ENCODE data around the gene GH2.
"Not testable (repeated sequence)": the region's sequence is repeated elsewhere in the genome, so short reads cannot be mapped to it uniquely, and the experiment has no call there.

Gene GH2

DNA sequence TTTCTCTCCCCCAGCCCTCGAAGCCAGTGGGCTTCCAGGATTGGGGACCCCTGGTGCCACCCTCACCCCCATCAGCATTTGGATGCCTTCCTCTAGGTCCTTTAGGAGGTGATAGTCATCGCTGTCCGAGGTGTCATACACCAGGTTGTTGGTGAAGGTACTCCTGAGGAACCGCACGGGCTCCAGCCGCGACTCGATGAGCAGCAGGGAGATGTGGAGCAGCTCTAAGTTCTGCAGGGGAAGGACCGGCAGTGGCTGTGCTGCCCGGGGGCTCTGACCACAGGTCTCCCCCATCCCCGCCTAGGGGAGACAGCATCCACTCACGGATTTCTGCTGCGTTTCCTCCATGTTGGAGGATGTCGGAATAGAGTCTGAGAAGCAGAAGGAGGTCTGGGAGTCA lies 28.4 kb upstream of the GH2 start:
- DNase-seq = no peak

DNA sequence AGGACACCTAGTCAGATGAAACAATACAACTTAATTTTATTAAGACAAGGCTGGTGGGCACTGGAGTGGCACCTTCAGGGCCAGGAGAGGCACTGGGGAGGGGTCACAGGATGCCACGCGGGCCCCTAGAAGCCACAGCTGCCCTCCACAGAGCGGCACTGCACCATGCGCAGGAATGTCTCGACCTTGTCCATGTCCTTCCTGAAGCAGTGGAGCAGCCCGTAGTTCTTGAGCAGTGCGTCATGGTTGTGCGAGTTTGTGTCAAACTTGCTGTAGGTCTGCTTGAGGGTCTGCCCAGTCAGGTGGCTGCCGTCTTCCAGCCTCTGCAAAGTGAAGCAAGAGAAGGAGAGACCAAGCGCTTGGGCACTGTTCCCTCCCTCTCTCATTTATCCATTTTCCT lies 27.8 kb upstream of the GH2 start:
- DNase-seq = not testable (repeated sequence)

DNA sequence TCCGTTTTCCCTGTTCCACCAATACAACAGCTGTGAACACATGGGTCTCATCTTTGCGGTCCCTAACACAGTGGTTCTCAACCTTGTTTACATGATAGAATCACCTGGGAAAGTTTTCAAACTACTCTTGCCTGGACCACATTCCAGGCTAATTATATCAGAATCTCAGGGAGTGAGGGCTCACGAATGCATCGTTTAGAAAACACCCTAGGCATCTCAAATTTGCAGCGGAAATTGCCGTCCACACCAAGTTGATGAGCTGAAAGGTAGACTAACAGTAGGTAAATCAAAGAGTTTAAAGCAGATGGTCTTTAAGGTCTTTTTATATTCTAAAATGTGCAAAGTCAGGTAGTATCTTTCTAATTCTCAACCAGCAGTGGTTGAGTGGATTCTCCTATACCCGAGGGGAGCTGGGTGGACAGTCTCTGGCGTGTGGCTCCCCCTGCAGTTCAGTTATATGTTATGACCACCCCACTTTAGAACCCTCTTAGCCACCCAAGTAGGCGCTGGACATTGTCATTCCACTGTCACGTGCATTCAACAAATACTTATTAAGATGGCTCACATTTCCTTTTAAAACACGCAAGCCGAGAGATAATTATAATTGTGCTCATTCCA lies 25.5 kb upstream of the GH2 start:
- DNase-seq = not testable (repeated sequence)

DNA sequence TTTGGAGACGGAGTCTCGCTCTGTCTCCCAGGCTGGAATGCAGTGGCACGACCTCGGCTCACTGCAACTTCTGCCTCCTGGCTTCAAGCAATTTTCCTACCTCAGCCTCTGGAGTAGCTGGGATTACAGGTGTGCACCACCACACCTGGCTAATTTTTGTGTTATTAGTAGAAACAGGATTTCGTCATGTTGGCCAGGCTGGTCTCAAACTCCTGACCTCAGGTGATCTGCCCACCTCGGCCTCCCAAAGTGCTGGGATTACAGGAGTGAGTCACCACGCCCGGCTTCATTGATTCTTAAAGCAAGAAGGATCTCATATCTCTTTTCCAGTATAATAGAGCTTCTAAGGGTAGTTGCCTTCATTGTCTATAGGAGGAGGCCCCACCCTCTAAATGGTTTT lies 23.1 kb upstream of the GH2 start:
- DNase-seq = not testable (repeated sequence)

GRCh38 chr17:63903787-63904201 lies 22.1 kb upstream of the GH2 start:
- DNase-seq = not testable (repeated sequence)

GRCh38 chr17:63901971-63902370 lies 20.2 kb upstream of the GH2 start:
- not testable (repeated sequence) for DNase-seq

DNA sequence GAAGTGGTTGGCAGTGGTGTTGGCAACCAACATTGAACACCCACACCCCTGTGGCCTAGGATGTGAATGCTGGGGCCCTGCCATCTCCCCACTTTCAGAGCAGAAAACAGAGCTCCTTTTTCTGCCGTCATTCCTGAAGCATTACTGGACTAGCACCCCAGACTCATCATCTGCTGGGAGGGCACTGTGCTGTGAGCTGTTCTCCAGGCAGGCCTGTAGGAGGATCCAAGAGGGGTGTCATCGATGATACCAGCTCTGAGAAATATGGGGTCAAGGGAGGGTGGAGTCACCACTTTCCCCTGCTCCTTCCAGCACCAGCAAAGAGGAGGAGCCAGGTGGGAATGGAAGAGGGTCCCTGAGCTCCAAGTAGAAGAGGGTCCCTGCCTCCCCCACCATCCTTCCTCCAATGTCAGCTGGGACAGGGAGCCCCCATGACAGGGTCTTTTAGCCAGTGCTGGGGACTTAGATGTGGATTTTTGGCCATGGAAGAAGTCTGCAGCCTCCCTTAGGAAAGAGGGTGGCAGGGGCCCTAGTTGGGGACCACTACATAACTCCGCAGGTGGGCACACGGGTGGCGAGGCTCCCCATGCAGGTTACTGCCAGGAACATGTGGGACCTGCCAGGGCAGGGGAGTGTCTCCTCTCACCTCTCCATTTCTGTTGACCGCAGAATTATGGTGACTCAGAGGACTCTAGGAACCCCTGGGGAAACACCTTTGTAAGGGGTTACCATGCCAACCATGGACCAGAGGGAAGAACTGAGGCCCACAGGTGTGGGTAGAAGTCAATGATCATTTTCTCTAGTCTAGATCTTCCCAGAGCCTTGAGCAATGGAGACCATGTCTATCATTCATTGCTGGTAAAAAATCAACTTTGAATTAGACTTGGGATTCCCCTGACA lies 17.4 kb upstream of the GH2 start:
- DNase-seq = not testable (repeated sequence)

- not testable (repeated sequence) for DNase-seq
Measured at GRCh38 chr17:63896524-63897354, 15.0 kb upstream of the GH2 start, which contains the start of gene CSH1. CSH1 (minus strand) TSS chr17:63896574; CDS start chr17:63896511, 63 bp downstream.

DNA sequence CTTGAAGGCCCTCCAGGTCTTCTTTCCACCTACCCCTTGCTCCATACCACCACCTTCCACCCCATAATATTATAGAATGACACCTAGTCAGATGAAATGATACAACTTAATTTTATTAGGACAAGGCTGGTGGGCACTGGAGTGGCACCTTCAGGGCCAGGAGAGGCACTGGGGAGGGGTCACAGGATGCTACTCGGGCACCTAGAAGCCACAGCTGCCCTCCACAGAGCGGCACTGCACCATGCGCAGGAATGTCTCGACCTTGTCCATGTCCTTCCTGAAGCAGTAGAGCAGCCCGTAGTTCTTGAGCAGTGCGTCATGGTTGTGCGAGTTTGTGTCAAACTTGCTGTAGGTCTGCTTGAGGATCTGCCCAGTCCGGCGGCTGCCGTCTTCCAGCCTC lies 13.1 kb upstream of the GH2 start:
- DNase-seq = not testable (repeated sequence)

GRCh38 chr17:63894021-63894420 lies 12.3 kb upstream of the GH2 start:
- not testable (repeated sequence) for DNase-seq

DNA sequence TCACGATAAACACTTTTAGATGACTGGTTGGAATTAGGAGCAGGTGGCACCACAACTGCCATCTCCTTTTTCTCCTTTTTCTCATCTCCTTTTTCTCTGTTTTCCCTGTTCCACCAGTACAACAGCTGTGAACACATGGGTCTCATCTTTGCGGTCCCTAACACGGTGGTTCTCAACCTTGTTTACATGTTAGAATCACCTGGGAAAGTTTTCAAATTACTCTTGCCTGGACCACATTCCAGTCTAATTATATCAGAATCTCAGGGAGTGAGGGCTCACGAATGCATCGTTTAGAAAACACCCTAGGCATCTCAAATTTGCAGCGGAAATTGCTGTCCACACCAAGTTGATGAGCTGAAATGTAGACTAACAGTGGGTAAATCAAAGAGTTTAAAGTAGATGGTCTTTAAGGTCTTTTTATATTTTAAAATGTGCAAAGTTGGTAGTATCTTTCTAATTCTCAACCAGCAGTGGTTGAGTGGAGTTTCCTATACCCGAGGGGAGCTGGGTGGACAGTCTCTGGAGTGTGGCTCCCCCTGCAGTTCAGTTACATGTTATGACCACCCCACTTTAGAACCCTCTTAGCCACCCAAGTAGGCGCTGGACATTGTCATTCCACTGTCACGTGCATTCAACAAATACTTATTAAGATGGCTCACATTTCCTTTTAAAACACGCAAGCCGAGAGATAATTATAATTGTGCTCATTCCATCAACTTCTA lies 10.7 kb upstream of the GH2 start:
- not testable (repeated sequence) for DNase-seq

DNA sequence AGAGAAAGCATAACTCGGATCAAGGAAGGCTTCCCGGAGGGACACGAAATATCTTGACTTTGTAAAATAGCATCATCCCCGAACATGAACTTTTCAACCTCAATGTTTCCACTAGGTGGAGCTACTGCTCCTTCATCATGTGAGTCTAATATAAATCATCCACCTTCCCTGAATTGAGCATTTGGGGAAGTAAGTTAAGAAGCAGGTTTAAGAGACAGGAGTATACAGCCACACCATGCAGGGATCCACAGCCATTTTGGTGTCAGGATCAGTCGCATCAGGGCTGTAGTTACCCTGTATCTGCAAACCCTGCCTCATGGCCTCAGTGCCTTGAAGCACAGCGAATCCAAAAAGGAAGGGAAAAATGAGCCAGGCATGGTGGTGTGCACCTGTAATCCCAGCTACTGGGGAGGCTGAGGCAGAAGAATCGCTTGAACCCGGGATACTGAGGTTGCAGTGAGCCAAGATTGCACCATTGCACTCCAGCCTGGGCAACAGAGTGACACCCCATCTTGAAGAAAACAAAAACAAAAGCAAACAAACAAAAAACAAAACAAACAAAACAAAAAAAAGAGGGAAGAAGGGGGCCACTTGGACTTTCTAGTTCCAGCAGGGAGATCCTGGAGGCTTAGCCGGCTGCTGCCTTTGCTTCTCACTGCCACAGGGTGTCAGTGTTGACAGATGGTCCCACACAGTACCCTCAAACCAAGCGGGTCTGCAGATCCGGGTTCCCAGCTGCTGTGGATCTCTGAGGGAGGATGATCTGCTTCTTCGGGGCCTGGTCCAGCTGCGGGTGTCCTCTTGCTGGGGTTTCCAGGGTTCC lies 7.5 kb upstream of the GH2 start:
- not testable (repeated sequence) for DNase-seq

DNA sequence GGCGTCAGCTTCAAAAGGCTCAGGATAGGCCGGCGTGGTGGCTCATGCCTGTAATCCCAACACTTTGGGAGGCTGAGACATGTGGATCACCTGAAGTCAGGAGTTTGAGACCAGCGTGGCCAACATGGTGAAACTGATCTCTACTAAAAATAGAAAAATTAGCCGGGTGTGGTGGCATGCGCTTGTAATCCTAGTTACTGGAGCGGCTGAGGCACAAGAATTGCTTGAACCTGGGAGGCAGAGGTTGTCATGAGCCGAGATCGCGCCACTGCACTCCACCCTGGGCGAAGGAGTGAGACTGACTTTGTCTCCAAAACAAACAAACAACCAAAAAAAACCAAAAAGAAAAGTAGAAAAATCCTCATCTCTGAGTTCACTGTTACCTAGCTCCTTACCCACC lies 3.4 kb upstream of the GH2 start:
- DNase-seq = not testable (repeated sequence)

- not testable (repeated sequence) for DNase-seq
Measured at GRCh38 chr17:63882626-63883126, 932 bp upstream of the GH2 start.

- not testable (repeated sequence) for DNase-seq
Measured at GRCh38 chr17:63881337-63881736, 407 bp downstream of the GH2 start.

- no peak for DNase-seq
Measured at GRCh38 chr17:63880706-63881105, 1.0 kb downstream of the GH2 start.

- not testable (repeated sequence) for DNase-seq
Measured at GRCh38 chr17:63878413-63878812, 3.3 kb downstream of the GH2 start.

DNA sequence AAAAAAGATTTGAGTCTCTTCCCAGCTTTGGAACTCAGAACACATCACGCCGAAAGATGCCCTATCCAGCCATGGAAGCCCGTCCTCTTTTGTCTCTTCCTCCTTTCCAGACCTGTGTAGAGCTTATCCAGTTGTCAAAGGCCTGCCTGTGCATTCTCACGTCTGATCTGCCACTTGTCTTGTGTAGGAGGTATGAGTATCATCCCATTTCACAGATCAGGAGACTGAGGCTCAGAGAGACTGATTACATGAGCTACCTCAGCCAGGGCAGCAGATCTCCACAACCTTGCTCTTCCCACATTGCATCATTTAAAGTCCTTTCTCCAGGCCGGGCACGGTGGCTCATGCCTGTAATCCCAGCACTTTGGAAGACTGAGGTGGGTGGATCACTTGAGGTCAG lies 7.1 kb downstream of the GH2 start:
- DNase-seq = not testable (repeated sequence)

DNA sequence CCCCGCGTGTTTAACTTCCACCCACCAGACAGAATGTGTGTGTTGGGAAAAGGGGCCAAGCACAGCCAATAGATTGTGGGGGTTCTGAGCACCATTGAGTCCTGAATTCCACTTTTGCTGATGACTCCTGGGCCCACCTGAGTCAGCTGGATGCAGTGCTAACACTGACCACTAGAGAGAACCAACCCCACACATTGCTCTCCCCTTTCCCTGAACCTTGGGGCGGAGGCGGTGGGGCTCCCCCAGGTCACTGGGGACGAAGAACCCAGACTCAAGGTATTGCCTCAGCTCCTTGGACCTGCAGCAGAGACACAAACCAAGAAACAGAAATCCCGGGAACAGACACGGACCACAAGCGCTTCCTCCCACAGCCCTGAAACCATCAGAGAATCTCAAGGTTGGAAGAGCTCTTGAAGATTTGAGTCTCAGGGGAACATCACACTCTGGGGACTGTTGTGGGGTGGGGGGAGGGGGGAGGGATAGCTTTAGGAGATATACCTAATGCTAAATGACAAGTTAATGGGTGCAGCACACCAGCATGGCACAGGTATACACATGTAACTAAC lies 7.6 kb downstream of the GH2 start:
- DNase-seq = not testable (repeated sequence)

GRCh38 chr17:63873577-63873976 lies 8.2 kb downstream of the GH2 start, which contains the start of gene CSH2:
CSH2 (minus strand) TSS chr17:63873677; CDS start chr17:63873614, 63 bp downstream.
- not testable (repeated sequence) for DNase-seq
